HTERT RPE-1 (cell line): ENCODE data around the gene IDUA.
"Not testable (repeated sequence)": the region's sequence is repeated elsewhere in the genome, so short reads cannot be mapped to it uniquely, and the experiment has no call there.

Experiments used
- in situ Hi-C: fragments of 300-500 bp; cut with MboI; formaldehyde crosslinking; loops from 4 replicates; pipeline ENCODE4 v1.14.3; 2020; ENCODE audit warnings: low sequenced_read_pairs

IDUA gene

GRCh38 chr4:966266-967112 lies 20.4 kb upstream of the IDUA start:
- in situ Hi-C loops = no loop called here

- in situ Hi-C loops = no loop called here
Observed at GRCh38 chr4:967113-968104, 19.4 kb upstream of the IDUA start.

- in situ Hi-C loops = no loop called here
Observed at GRCh38 chr4:968221-968620, 18.6 kb upstream of the IDUA start.

GRCh38 chr4:968621-969394 lies 18.0 kb upstream of the IDUA start:
- in situ Hi-C loops = no loop called here

- in situ Hi-C loops = no loop called here
Observed at GRCh38 chr4:970046-970745, 16.6 kb upstream of the IDUA start.

GRCh38 chr4:970854-971520 lies 15.9 kb upstream of the IDUA start:
- in situ Hi-C loops = no loop called here

GRCh38 chr4:971666-972500 lies 15.0 kb upstream of the IDUA start:
- in situ Hi-C loops = no loop called here

GRCh38 chr4:972651-973424 lies 14.0 kb upstream of the IDUA start:
- in situ Hi-C loops = no loop called here

GRCh38 chr4:973431-974397 lies 13.1 kb upstream of the IDUA start, which contains the start of gene DGKQ:
Gene DGKQ (minus strand): TSS chr4:973569. CDS start chr4:973482, 87 bp downstream.
- in situ Hi-C loops = no loop called here

- in situ Hi-C loops = no loop called here
Observed at GRCh38 chr4:974668-975067, 12.2 kb upstream of the IDUA start.

GRCh38 chr4:976016-976415 lies 10.8 kb upstream of the IDUA start:
- in situ Hi-C loops = not testable (repeated sequence)

- in situ Hi-C loops = no loop called here
Observed at GRCh38 chr4:978957-979701, 7.7 kb upstream of the IDUA start.

GRCh38 chr4:982291-982690 lies 4.6 kb upstream of the IDUA start:
- in situ Hi-C loops = no loop called here

- in situ Hi-C loops = no loop called here
Observed at GRCh38 chr4:982814-983213, 4.0 kb upstream of the IDUA start.

- in situ Hi-C loops = no loop called here
Observed at GRCh38 chr4:984336-985054, 2.3 kb upstream of the IDUA start.
